Measurements from ENCODE around the gene INTS3.
A peak's percentile ranks its signal among the peaks of the same experiment; 100 is the strongest.

The INTS3 gene

GRCh38 chr1:153746174-153746573, 18.3 kb downstream of the INTS3 start:
- H3K36me3 ChIP-seq (replicated peaks) = peaks cover 44% of the 10 kb centered on the region
- H3K27me3 ChIP-seq (replicated peaks) = no peaks in the 10 kb centered on the region
- no peak for DNase-seq
- in situ Hi-C loops (cut with HindIII; ENCODE audit: low pct_ligation_motif_present, low sequenced_read_pairs) = no loop called here
- no peak for TF ChIP-seq CTCF (IDR thresholded peaks at IDR 0.05; ENCODE audit: low read depth, low read length, missing control alignments)
- no peak overlapping the region for H3K4me3 ChIP-seq (ENCODE audit: low read depth, low read length)
- no peak overlapping the region for H3K27ac ChIP-seq

- TF ChIP-seq CTCF (IDR thresholded peaks at IDR 0.05; ENCODE audit: low read depth, low read length, missing control alignments) = no peak
- no peak overlapping the region for H3K4me3 ChIP-seq (ENCODE audit: low read depth, low read length)
- no peaks in the 10 kb centered on the region for H3K27me3 ChIP-seq (replicated peaks)
- in situ Hi-C loops (cut with HindIII; ENCODE audit: low pct_ligation_motif_present, low sequenced_read_pairs) = no loop called here
- no peak overlapping the region for H3K27ac ChIP-seq
- peaks cover 50% of the 10 kb centered on the region for H3K36me3 ChIP-seq (replicated peaks)
- DNase-seq = no peak
These were observed 21.1 kb downstream of the INTS3 start for GRCh38 chr1:153748903-153749302.

GRCh38 chr1:153749408-153750005, 21.7 kb downstream of the INTS3 start:
- Histone ChIP-seq H3K4me3 (ENCODE audit: low read depth, low read length) (no peak overlapping the region), H3K36me3 (replicated peaks) (peaks cover 50% of the 10 kb centered on the region), H3K27me3 (replicated peaks) (no peaks in the 10 kb centered on the region), H3K27ac (no peak overlapping the region)
- peak; percentile 75 for DNase-seq
- in situ Hi-C loops (cut with HindIII; ENCODE audit: low pct_ligation_motif_present, low sequenced_read_pairs) = no loop called here
- peak; percentile 99 for TF ChIP-seq CTCF (IDR thresholded peaks at IDR 0.05; ENCODE audit: low read depth, low read length, missing control alignments)

- no peak overlapping the region for H3K4me3 ChIP-seq (ENCODE audit: low read depth, low read length)
- H3K27me3 ChIP-seq (replicated peaks) = no peaks in the 10 kb centered on the region
- H3K36me3 ChIP-seq (replicated peaks) = peaks cover 54% of the 10 kb centered on the region
- no peak for DNase-seq
- in situ Hi-C loops (cut with HindIII; ENCODE audit: low pct_ligation_motif_present, low sequenced_read_pairs) = no loop called here
- no peak for TF ChIP-seq CTCF (IDR thresholded peaks at IDR 0.05; ENCODE audit: low read depth, low read length, missing control alignments)
- H3K27ac ChIP-seq = no peak overlapping the region
These were observed 22.5 kb downstream of the INTS3 start for GRCh38 chr1:153750026-153750995.

GRCh38 chr1:153752072-153752471, 24.2 kb downstream of the INTS3 start:
- H3K27ac ChIP-seq = peak overlapping the region; percentile 29
- no peak for DNase-seq
- no peaks in the 10 kb centered on the region for H3K27me3 ChIP-seq (replicated peaks)
- in situ Hi-C loops (cut with HindIII; ENCODE audit: low pct_ligation_motif_present, low sequenced_read_pairs) = no loop called here
- peaks cover 54% of the 10 kb centered on the region for H3K36me3 ChIP-seq (replicated peaks)
- H3K4me3 ChIP-seq (ENCODE audit: low read depth, low read length) = no peak overlapping the region
- TF ChIP-seq CTCF (IDR thresholded peaks at IDR 0.05; ENCODE audit: low read depth, low read length, missing control alignments) = no peak

Data from brain microvascular endothelial cell (primary cell).